ENCODE results near the gene GSK3B. TPM values are rescaled to one million over a fixed set of nuclear protein-coding genes. Genes with fewer than 3 reads are reported as not detected.

Gene GSK3B
- total RNA-seq, 2 donors from 2014 or later: 57.3 to 59.8 TPM

DNA sequence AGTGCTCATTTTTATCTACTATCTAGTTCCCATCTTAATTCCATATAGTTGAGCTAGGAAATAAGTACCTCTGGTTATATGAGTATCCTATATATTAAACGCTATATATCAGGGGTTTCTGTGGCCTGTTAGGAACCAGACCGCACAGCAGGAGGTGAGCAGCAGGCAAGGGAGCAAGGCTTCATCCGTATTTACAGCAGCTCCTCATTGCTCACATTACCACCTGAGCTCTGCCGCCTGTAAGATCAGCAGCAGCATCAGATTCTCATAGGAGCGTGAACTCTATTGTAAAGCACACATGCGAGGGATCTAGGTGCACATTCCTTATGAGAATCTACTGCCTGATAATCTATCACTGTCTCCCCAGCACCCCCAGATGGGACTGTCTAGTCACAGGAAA is 23.0 kb downstream of the GSK3B start:
- H3K9ac ChIP-seq (ENCODE audit: extremely low read depth, low read length, poor library complexity, severe bottlenecking): no peak overlapping the region
- Mint-ChIP-seq H3K27me3 (ENCODE audit: insufficient read depth) (no peaks in the 10 kb centered on the region), H3K27ac (peak overlapping the region; percentile 64), H3K4me1 (peaks cover 16% of the 10 kb centered on the region), H3K4me3 (no peak overlapping the region), H3K9me3 (no peaks in the 10 kb centered on the region), H3K36me3 (ENCODE audit: low read depth) (peaks cover 29% of the 10 kb centered on the region)
- peak; percentile 58 for DNase-seq
- H3K9me3 ChIP-seq (ENCODE audit: control insufficient read depth, low read length): peaks cover 5% of the 10 kb centered on the region
- H3K36me3 ChIP-seq (ENCODE audit: control insufficient read depth, insufficient read depth, low read length): peaks cover 3% of the 10 kb centered on the region
- H3K4me3 ChIP-seq (ENCODE audit: low read length): no peak overlapping the region
- H3K27me3 ChIP-seq (ENCODE audit: control insufficient read depth, insufficient read depth, low read length, poor library complexity, severe bottlenecking): no peaks in the 10 kb centered on the region
- no peak overlapping the region for H3K27ac ChIP-seq (ENCODE audit: low read depth, low read length)
- 79 to 81% methylated on average over 5 to 6 of the region's 6 CpGs for WGBS, 2 experiments (ENCODE audit: insufficient coverage in 1 of 2, insufficient read length in 1 of 2)
- TF ChIP-seq, protein P1, sequence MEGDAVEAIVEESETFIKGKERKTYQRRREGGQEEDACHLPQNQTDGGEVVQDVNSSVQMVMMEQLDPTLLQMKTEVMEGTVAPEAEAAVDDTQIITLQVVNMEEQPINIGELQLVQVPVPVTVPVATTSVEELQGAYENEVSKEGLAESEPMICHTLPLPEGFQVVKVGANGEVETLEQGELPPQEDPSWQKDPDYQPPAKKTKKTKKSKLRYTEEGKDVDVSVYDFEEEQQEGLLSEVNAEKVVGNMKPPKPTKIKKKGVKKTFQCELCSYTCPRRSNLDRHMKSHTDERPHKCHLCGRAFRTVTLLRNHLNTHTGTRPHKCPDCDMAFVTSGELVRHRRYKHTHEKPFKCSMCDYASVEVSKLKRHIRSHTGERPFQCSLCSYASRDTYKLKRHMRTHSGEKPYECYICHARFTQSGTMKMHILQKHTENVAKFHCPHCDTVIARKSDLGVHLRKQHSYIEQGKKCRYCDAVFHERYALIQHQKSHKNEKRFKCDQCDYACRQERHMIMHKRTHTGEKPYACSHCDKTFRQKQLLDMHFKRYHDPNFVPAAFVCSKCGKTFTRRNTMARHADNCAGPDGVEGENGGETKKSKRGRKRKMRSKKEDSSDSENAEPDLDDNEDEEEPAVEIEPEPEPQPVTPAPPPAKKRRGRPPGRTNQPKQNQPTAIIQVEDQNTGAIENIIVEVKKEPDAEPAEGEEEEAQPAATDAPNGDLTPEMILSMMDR (conservative IDR thresholded peaks at IDR 0.05): no peak
- peaks cover 5% of the 10 kb centered on the region for H3K4me1 ChIP-seq (ENCODE audit: control insufficient read depth, insufficient read depth, low read length)

DNA sequence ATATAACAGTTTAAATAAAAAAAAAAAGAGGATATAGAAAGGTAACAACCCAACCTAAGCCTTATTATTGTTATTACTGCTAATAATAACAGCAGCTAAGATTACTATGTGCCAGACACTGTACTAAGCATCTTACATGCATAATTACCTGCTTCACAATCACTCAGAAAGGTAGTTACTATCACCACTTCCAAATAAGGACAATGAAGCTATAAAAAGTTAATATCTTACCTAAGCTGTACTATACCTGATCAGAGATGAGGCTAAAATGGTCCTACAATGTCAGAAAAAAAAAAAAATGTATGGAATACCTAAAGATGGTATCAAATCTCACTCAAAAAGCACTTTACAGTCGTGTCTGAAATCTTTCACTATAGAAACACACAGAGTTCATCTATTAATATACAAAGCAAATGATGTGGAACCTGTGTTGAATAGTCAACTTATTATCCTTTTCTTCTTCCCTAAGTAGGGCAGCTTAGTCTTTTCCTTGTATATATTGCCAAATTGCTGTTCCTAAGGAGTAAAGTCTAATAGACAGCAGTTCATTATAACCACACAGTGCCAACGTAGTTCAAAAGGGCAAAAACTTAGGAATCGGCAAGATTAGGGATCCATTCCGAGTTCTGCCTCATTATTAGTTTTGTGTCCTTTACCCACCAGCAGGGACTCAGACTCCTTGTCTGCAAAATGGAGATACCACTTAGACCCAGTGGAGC is 23.8 kb downstream of the GSK3B start:
- Histone ChIP-seq H3K36me3 (ENCODE audit: control insufficient read depth, insufficient read depth, low read length) (peaks cover 7% of the 10 kb centered on the region), H3K9ac (ENCODE audit: extremely low read depth, low read length, poor library complexity, severe bottlenecking) (no peak overlapping the region), H3K9me3 (ENCODE audit: control insufficient read depth, low read length) (peaks cover 5% of the 10 kb centered on the region), H3K27ac (ENCODE audit: low read depth, low read length) (no peak overlapping the region), H3K27me3 (ENCODE audit: control insufficient read depth, insufficient read depth, low read length, poor library complexity, severe bottlenecking) (no peaks in the 10 kb centered on the region), H3K4me1 (ENCODE audit: control insufficient read depth, insufficient read depth, low read length) (peaks cover 5% of the 10 kb centered on the region), H3K4me3 (ENCODE audit: low read length) (no peak overlapping the region)
- 88 to 93% methylated on average over 3 to 4 of the region's 4 CpGs for WGBS, 2 experiments (ENCODE audit: insufficient coverage in 1 of 2, insufficient read length in 1 of 2)
- no peaks in the 10 kb centered on the region for H3K27me3 Mint-ChIP-seq (ENCODE audit: insufficient read depth)
- TF ChIP-seq, protein P1 (conservative IDR thresholded peaks at IDR 0.05): no peak
- H3K4me1 Mint-ChIP-seq: peaks cover 16% of the 10 kb centered on the region
- H3K4me3 Mint-ChIP-seq: no peak overlapping the region
- H3K27ac Mint-ChIP-seq: no peak overlapping the region
- no peak for DNase-seq
- peaks cover 31% of the 10 kb centered on the region for H3K36me3 Mint-ChIP-seq (ENCODE audit: low read depth)
- H3K9me3 Mint-ChIP-seq: no peaks in the 10 kb centered on the region

DNA sequence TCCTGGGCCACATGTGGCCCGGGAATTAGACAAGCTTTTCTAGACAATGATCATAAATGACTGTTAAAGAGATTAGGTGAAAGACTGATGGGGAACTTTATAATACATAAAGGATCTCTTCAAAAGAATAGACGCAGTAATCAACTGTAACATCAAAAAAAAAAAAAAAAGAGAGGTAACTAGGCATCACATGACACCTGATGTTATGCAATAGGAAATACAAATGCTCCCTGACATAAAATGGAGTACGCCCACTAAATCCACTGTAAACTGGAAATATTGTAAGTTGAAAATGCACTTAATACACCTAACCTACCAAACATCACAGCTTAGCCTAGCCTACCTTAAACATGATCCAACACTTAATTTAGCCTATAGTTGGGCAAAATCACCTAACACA is 27.2 kb downstream of the GSK3B start:
- Mint-ChIP-seq H3K27ac (no peak overlapping the region), H3K9me3 (no peaks in the 10 kb centered on the region), H3K27me3 (ENCODE audit: insufficient read depth) (no peaks in the 10 kb centered on the region), H3K4me3 (no peak overlapping the region), H3K4me1 (peaks cover 16% of the 10 kb centered on the region), H3K36me3 (ENCODE audit: low read depth) (peaks cover 12% of the 10 kb centered on the region)
- Histone ChIP-seq H3K27ac (ENCODE audit: low read depth, low read length) (no peak overlapping the region), H3K27me3 (ENCODE audit: control insufficient read depth, insufficient read depth, low read length, poor library complexity, severe bottlenecking) (no peaks in the 10 kb centered on the region), H3K4me1 (ENCODE audit: control insufficient read depth, insufficient read depth, low read length) (peaks cover 4% of the 10 kb centered on the region), H3K36me3 (ENCODE audit: control insufficient read depth, insufficient read depth, low read length) (peaks cover 8% of the 10 kb centered on the region), H3K9ac (ENCODE audit: extremely low read depth, low read length, poor library complexity, severe bottlenecking) (no peak overlapping the region), H3K9me3 (ENCODE audit: control insufficient read depth, low read length) (no peaks in the 10 kb centered on the region), H3K4me3 (ENCODE audit: low read length) (no peak overlapping the region)
- TF ChIP-seq, protein P1 (conservative IDR thresholded peaks at IDR 0.05): no peak
- no peak for DNase-seq
- WGBS, 2 experiments (ENCODE audit: insufficient coverage in 1 of 2, insufficient read length in 1 of 2): 89 to 100% methylated on average over 1 to 3 of the region's 3 CpGs
